Right lung (tissue), 5 donors: ENCODE results near the gene ANKRD12. TPM values are rescaled to one million over a fixed set of nuclear protein-coding genes. Genes with fewer than 3 reads are reported as not detected.
"Not testable (repeated sequence)": the region's sequence is repeated elsewhere in the genome, so short reads cannot be mapped to it uniquely, and the experiment has no call there.

ENCODE experiments used
- DNase-seq, 2 donors: peaks; one replicate each; pipeline ENCODE4 v3.0.0-alpha.2; 2013
- polyA plus RNA-seq, 5 donors: library from polyadenylated mRNA; unstranded; fragments of 120-200 nt; gene quantifications; one replicate each; pipeline versions ENCODE4 v1.2.1 to v1.2.3, GENCODE V29; 2013; ENCODE audit warnings: inconsistent platforms in 1 of 5, low replicate concordance in 1 of 5; ENCODE audit not compliant: insufficient read length in 5 of 5, insufficient read depth in 1 of 5

Gene ANKRD12
- polyA plus RNA-seq, 5 donors, result 14.3 to 35.4 (median 32.7) TPM

DNA sequence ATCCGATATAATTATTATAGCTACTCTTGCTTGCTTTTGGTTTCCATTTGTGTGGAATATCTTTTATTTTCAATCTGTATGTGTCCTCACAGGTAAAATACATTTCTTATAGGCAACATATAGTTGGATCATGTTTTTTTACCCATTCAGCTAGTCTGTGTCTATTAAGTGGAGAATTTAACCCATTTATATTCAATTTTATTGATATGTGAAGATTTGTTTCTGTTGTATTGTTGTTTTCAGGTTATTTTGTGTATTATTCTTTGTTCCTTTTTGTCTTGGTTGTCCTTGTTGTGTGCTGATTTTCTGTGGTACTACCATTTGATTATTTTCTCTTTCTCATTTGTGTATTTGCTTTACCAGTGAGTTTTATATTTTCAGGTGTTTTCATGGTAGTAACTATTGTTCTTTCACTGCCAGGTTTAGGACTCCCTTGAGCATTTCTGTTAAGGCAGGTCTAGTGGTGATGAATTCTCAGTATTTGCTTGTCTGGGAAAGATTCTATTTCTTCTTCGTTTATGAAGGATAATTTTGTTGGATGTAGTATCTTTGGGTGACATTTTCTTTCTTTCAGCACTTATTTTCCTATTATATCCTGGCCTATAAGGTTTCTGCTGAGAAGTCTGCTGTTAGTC, 95.4 kb downstream of the ANKRD12 start:
- DNase-seq, result no peak

DNA sequence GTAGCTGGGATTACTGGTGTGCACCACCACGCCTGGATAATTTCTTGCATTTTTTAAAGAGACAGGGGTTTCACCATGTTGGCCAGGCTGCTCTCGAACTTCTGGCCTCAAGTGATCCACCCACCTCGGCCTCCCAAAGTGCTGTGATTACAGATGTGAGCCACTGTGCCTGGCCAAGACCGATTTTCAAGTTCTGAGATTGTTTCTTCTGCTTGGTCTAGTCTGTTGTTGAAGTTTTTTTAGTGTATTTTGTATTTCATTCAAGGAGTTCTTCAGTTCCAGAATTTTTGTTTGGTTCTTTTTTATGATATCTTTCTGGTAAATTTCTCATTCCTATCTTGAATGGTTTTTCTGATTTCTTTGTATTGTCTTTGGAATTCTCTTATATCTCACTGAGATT, 96.4 kb downstream of the ANKRD12 start:
- DNase-seq, result no peak

DNA sequence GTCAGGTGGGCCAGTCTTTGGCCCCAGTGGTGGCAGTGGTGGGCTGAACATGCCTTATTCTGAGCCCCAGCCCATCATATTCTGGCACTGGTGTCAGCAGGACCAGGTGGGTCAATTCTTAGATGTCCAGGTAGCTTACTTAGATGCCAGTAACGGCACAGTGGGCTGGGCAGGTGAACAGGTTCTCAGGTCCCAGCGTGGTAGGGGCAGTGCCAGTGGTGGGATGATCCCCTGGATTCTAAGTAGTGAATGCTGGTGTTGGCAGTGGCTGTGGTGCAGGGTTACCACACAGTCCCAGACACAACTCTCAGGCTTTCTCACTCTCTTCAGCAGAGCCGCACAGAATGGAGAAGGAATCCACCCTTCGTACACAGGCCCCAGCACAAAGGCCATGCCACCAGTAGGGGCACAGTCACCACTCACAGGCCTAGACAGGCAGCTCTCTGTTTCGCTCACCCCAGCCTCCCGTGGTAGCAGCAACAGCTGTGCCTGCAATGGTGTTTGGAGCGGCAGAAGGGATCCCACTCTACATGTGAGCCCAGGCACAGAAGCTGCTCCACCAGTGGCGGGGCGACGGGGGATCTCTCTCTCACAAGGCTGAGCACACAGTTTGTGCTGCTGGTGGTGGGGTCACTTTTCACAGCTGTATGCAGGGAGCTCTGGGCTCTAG, 97.3 kb downstream of the ANKRD12 start:
- no peak for DNase-seq

DNA sequence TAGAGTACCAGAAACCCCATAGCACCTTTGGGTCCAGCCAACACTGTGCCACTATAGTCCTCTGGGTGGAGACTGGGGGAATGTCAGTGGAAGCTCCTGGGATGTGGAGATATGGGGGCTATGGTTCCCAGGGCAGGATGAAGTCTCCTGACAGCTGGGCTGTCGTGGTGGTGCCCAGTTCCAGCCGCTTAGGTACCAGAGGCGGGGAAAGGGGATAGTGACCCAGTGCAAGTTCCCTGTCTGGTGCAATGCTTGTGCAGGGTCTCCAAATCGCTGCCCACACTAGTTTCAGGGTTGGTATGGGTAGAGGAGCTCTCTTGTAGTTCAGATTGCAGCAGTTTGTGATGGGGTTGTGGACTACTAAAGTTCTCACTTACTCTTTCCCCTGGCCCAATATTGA, 97.9 kb downstream of the ANKRD12 start:
- DNase-seq, result no peak

DNA sequence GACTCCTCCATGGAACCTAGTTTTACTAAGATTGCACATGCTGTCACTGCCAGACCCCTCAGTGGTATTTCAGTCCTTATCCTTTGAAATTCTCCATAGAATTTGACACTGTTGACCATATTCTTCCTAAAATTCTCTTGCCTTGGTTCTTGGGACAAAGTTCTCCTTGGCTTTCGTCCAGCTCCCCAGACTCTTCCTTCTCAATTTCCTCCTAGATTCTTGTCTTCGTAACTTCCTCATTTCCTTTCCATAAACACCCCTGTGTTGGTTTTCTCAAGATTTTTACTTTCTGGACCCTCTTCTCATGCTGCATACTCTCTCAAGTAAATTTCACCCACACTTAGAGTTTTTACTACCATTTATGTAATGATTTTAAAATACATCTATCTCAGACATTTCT, 101.4 kb downstream of the ANKRD12 start:
- DNase-seq, result no peak

DNA sequence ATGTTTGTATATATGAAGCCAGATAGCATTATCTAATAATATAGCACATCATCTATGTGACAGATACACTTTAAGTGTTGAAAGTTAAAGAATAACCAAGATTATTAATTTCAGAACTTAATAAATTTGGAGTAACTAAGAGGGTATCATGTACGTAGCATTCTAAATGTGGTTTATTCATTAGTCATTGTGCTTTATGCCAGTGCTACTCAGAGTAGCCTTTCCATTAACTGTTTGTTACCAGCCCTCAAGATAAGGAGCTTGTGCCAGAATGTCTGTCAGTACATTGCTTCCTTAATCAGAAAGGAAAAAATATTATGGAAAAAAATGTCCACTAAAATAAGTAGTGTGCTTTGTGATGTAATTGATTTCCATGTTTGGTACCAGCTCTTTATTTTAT, 103.1 kb downstream of the ANKRD12 start:
- no peak for DNase-seq

DNA sequence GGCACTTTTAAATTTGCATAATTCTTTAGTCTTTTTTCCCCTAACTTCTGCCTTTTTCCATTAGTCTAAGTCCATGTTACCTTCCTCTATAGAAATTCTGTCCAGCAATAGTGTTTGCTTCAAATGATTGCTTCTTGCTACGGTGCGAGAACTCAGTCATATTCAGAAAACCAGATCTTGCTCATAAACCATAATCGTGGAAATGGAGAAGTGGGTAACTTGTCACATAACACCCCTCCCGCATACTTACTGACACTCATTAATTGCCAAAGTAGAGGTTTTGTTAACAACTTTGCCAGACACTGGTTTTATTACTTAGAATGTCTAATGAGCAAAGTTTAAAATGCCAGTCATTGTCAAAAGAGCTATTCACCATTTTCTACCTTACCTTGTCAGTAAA, 103.7 kb downstream of the ANKRD12 start:
- DNase-seq, result no peak

DNA sequence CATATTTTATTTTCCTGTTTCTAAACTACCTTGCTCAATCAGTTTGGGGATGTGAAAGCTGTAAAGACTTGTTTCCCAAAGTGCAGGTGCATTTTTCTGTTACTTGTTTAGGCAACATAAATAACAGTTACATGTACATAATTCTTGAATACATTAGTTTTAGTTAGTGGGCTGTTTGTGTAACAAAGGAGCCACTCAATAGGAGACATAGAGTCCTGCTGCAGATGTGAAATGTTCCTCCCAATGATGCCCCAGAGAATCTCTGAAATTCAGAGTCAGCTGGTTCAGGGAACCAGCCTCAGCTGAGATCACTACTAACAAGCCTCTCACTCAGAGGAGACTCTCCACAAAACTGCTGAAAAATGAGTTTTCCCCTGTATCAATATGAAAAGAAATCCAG, 106.4 kb downstream of the ANKRD12 start:
- DNase-seq, result no peak

DNA sequence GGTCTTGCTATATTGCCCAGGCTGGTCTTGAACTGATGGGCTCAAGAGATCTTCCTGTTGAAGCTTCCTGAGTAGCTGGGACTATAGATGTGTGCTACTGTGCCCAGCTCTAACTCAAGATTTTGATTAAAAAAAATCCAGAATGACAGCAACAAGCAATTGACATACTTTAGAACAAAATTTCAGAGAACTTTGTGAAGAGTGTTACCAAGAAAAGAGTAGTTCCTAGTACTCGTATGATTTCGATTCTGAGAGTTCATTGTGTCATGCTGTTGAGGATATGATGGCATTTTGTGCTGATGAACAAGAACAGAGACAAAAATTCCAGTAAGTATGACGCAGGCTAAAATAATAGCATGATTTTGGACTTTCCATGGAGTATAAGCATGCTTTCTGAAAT, 107.8 kb downstream of the ANKRD12 start:
- no peak for DNase-seq

DNA sequence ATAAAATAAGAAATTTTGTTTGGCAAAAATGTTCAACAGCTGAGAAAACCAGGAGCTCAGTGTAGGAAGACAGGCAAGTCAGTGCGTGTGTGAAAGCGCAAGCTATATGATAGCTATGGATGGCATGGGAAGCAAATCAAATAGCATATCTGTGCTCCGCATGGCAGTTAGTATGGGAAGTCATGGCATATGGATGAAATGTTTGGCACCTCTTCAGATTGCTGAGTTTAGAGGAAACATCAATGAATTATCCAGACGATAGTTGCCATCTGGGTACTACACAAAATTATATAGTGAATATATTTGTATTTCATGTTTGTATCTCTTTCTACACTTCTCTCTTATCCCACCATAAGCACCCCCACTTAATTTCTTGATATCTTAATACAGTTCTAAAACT, 112.1 kb downstream of the ANKRD12 start:
- no peak for DNase-seq

DNA sequence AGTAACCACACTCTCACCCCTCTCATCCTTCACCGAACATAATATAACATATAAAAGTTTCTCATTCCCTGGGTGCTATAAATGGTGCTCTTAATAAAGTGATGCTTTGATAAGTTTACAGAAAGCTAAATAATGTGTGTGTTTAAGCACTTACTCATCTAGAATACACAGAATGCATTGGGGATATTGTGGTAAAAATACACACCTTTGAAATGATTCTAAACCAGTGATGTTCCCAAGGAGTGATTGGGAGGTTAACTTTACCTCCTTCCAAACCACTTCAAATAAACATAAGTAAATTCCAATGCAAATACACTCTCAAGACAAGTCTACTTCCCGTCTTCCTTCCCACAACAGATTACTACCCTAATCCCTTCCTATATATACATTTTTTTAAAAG, 112.7 kb downstream of the ANKRD12 start:
- DNase-seq, result no peak

DNA sequence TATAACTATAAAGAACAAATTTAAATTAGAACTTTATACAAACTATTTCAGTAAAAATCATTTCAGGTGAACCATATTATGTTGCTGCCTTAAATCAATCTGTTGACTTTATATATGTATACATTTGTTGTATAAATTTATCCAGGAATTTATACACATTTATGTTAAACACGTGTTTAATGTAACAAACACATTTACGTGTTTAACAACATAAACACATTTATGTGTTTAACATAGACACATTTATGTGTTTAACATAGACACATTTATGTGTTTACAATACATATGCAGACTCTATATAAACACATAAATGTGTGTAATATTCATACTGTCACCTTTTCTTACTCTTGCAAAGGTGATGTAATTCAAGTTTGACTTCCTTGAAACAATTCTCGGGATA, 122.6 kb downstream of the ANKRD12 start:
- no peak for DNase-seq

DNA sequence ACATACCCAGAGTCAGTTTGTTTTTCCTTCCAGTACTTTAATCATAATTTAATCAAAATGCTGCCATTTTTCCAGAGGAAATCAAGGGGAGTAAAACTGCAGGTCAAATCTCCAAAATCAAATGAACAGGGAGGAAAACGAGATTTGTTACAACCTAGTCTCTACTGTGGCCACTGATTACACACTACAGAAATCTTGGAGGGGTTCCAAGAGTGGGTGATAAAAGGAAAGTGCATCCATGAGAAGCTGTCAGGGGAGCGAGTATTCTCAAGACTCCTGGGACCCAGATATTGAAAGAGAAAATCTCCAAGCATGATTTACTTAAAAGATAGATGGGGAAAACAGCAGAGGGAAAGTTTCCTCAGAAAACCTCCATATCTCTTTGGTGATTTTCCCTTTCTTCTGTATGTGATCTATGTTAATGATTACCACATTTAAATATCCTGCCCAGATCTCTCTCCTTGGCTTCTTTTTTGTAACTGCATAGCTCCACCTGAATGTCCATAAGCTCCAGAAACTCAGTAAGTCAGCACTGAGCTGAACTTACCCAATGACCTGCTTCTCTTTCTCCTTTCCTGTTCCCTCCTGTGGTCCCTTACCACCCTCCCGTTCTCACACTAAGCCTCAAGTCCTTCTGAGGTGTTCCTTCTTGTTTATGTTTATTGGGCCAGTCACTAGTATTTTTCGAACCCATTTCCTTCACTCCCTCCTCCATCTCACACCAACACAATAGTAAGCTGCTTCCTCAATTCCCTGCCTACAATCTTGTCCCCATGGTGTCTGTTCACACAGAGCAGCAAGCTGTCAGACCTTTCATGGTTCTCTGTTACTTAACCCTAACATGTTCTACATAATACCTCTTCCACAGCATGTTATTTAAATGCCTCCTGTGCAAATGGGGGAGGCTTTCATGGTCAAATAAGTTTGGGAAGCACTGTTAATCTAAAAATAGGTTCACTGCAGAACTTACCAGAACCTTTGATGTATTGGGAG, 124.1 kb downstream of the ANKRD12 start:
- DNase-seq, result no peak

DNA sequence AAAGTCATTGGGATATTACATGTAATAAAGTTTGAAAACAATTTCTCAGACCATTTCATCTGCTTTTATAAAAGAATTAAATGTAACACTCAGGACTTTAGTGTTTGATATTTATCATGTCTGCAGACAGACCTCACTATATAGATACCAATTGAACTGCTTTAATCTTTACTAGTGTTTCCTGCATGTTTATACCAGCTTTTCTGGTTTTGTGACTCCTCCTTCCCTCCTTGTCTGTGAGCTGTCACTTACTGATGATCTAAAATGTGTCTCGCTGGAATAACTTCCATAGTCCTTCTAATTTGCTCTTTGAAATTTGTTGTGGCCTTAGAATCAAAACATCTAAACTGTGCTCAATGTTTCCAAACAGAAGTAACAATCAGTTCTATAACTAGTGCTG, 126.7 kb downstream of the ANKRD12 start:
- DNase-seq, result no peak

DNA sequence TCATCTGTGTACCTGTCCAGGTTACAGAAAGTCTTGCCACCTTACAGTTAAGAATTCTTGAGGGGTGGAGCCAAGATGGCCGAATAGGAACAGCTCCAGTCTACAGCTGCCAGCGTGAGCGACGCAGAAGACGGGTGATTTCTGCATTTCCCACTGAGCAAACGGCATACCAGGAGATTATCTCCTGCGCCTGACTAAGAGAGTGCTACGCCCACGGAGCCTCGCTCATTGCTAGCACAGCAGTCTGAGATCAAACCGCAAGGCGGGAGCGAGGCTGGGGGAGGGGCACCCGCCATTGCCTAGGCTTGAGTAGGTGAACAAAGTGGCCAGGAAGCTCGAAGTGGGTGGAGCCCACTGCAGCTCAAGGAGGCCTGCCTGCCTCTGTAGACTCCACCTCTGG, 128.2 kb downstream of the ANKRD12 start:
- not testable (repeated sequence) for DNase-seq

DNA sequence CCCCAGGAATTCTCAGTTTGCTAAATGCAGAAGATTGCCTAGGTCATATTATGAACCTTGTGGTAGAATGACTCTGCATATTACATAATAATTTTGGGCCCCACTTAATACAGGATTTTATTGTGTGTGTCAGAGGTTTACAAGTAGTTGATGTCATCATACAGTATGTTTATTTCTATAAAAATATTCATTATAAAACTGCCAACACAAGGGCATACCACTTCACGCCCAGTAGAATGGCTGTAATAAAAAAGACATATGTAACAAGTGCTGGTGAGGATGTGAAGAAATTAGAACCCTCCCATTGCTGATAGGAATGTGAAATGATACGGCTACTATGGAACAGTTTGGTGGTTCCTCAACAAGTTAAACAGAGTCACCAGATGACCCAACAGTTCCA, 136.6 kb downstream of the ANKRD12 start:
- DNase-seq, result no peak

DNA sequence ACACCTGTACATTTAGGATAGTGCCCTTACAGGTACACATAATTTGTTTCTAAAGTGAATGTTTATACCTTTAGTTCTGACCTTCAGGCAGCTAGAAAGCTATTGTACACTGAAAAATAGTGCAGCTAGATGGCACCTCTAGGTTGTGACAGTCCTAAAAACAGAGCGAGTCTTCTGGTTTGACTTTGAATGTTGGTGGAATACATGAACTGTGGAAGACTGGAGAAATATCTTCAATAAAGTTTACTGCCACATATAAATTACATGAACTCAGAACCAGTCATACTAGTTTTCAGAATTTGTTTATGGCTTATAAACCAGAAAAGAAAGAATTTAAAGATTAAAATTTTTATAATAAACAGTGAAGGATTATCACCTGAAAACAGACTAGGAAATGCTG, 139.3 kb downstream of the ANKRD12 start:
- no peak for DNase-seq

DNA sequence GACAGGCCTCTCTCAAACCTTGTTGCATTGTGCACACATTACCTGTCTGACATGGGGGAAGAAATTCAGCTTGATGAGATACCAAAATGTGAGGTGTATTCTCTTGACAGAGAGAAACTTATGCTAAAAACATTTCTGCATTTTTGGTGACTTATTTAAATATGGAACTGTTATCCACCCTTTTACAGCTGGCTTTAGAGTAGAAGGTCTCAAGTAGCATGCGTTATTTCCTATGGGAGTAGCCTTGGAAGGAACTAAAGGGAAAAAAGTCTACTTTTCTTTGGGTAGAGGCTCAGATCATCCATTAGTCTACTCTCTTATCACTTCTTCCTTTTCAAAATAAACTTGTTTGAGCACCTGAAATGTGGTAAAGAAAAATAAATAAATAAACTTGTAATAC, 141.4 kb downstream of the ANKRD12 start:
- no peak for DNase-seq

DNA sequence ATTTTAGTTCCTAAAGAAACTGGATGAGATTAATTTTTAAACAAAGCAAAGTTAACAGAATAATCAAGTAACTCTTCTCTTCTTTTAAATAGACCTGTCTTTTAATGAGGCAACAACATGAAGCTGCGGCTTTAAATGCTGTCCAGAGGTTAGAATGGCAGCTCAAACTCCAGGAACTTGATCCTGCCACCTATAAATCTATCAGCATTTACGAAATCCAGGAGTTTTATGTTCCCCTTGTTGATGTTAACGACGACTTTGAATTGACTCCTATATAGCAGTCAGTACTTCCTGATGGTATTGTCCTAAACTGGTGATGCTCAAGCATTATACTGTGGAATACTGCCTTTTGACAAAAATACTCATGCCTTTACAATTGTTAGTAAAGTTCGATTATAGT, 144.3 kb downstream of the ANKRD12 start:
- no peak for DNase-seq

DNA sequence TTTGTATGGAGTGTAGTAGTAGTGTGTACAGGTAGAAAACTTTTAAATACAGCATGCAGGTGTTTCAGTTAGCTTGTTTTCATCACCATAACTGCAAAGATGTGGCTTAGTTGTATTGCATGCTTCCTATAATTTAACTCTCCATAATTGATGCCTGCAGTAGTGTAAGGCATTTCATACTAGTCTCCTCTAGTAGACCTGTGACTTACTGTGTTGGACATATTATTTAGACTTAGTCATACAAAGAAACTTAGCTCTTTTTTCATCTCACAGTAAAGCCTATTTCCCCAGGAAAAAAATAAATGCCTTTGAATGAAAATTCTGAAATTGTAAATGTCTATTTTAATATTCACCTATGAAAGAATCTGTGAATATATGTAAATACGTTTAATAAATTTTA, 145.2 kb downstream of the ANKRD12 start:
- DNase-seq, result no peak

DNA sequence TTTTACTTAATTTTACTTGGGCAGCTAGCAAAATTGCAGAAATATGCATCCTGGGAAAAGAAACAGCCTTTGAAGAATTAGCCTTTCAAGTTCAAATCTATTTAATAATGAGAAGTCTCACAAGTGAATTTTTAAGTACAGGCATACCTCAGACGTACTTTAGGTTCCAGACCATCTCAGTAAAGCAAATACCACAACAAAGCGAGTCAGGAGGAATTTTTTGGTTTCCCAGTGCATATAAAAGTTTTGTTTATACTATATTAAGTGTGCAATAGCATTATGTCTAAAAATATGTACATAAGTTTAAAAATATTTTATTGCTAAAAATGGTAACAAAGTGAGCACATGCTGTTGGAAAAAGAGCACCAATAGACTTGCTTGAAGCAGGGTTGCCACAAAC, 147.2 kb downstream of the ANKRD12 start:
- no peak for DNase-seq

DNA sequence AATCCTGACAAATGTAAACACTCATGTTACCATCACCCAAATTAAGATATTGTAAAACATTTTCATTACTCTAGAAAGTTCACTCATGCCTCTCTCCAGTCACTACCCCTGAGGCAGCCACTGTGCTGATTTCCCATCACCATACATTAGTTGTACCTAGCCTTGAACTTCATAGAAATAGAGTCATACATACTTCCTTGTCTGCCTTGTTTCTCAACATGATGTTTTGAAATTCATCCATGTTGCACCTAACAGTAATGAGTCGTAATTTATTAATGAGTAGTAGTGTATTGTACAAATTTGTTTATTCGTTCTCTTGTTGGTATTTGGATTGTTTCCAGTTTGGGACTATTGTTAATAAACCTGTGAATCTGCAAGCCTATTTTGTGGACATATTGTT, 149.0 kb downstream of the ANKRD12 start:
- no peak for DNase-seq

DNA sequence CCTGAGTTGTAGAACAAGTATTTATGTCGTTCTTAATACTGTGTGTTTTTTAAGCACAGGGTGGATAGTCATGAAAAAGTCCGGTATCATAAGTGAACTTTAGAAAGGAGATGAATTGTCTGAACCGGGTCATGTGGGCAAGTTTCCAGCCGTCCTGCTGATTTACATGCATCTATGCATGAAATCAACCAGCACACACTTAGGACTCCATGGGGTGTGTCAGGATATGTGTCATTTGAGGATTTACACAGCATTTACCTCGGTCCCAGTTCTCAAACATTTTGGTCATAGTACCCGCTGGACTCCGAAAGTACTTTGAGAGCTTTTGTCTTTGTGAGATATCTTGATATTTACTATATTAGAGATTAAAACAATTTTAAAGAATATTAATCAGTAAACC, 150.5 kb downstream of the ANKRD12 start:
- no peak for DNase-seq
